ENCODE data around the gene KRT16.

- TF ChIP-seq POLR2A (IDR thresholded peaks at IDR 0.05; ENCODE audit: low read length), result no peak
- TF ChIP-seq GATA1 (IDR thresholded peaks at IDR 0.05; ENCODE audit: low read depth, low read length), result no peak
Observed at GRCh38 chr17:41592601-41593305, 19.8 kb downstream of the KRT16 start.

All from erythroblast (primary cell).